Stimulated activated CD4-positive, alpha-beta T cell treated with anti-CD3 and anti-CD28 coated beads, TNF-alpha, amount 100 ng/mL, for 48 hours (primary cell): ENCODE data around the gene HAGH.

Experiments used
- DNase-seq, 3 donors: peaks; one replicate each; pipeline ENCODE4 v3.0.0-alpha.2; 2020; ENCODE audit warnings: low read depth in 3 of 3

The HAGH gene

GRCh38 chr16:1773703-1774447, 52.8 kb downstream of the HAGH start:
- no peak for DNase-seq

GRCh38 chr16:1772908-1773702, 53.5 kb downstream of the HAGH start, which contains the start of gene MRPS34:
MRPS34 (minus strand) TSS chr16:1773134; CDS start chr16:1773119, 15 bp downstream.
- DNase-seq = peak; percentile 72 to 75 (median 73)

- DNase-seq = peak in 2 of 3 donors; percentile 45 to 51
These were observed 54.2 kb downstream of the HAGH start, which contains the start of gene EME2 for GRCh38 chr16:1772362-1772907. EME2 (plus strand) TSS chr16:1772810; CDS start chr16:1773228, 418 bp downstream.

GRCh38 chr16:1771864-1772361, 54.7 kb downstream of the HAGH start:
- no peak for DNase-seq

- peak; percentile 57 to 81 (median 64) for DNase-seq
These were observed 55.3 kb downstream of the HAGH start, which contains the start of gene NME3 for GRCh38 chr16:1771188-1771863. NME3 (minus strand) TSS chr16:1771543; CDS start chr16:1771534, 9 bp downstream.

GRCh38 chr16:1770328-1771187, 56.1 kb downstream of the HAGH start:
- peak in 2 of 3 donors; percentile 26 to 44 for DNase-seq

GRCh38 chr16:1769402-1770300, 57.0 kb downstream of the HAGH start:
- no peak for DNase-seq

- DNase-seq = no peak
These were observed 57.7 kb downstream of the HAGH start for GRCh38 chr16:1768767-1769401.

GRCh38 chr16:1768061-1768766, 58.4 kb downstream of the HAGH start:
- no peak for DNase-seq

- DNase-seq = no peak
These were observed 59.3 kb downstream of the HAGH start for GRCh38 chr16:1767116-1767994.

- DNase-seq = no peak
These were observed 59.9 kb downstream of the HAGH start for GRCh38 chr16:1766701-1767100.

GRCh38 chr16:1766231-1766630, 60.4 kb downstream of the HAGH start:
- DNase-seq = no peak

GRCh38 chr16:1765826-1766225, 60.8 kb downstream of the HAGH start:
- no peak for DNase-seq

- no peak for DNase-seq
These were observed 61.7 kb downstream of the HAGH start for GRCh38 chr16:1764971-1765370.

- DNase-seq = no peak
These were observed 62.8 kb downstream of the HAGH start for GRCh38 chr16:1763521-1764511.

GRCh38 chr16:1762879-1763520, 63.6 kb downstream of the HAGH start:
- no peak for DNase-seq
